Activated CD4-positive, alpha-beta T cell treated with anti-CD3 and anti-CD28 coated beads, Interleukin-2, amount 10 ng/mL, durations not matched to agents 7 days and 5 days (primary cell): Measurements from ENCODE around the gene HOXD10. TPM values are rescaled to one million over a fixed set of nuclear protein-coding genes. Genes with fewer than 3 reads are reported as not detected.
A peak's percentile ranks its signal among the peaks of the same experiment; 100 is the strongest.

Source experiments
- CTCF ChIA-PET: fragments of 350-600 bp; sonication (Branson Sonifier 250); formaldehyde crosslinking; loops from one replicate; lab custom pipeline; 2021; ENCODE audit warnings: antibody characterized with exemption; lab: Charles Lee
- POLR2A ChIA-PET: fragments of 350-600 bp; sonication (Branson Sonifier 250); formaldehyde crosslinking; loops from one replicate; lab custom pipeline; 2021; ENCODE audit warnings: antibody characterized with exemption; lab: Charles Lee
- DNase-seq: peaks from one replicate; pipeline ENCODE4 v3.0.0-alpha.2; 2020
- H3K27ac Mint-ChIP-seq: one replicate; pipeline ENCODE4 v1.8.0; 2021; ENCODE audit warnings: mild to moderate bottlenecking, moderate library complexity, mixed read lengths
- H3K27me3 Mint-ChIP-seq: one replicate; pipeline ENCODE4 v1.8.0; 2021; ENCODE audit warnings: mixed read lengths
- H3K36me3 Mint-ChIP-seq: one replicate; pipeline ENCODE4 v1.8.0; 2021; ENCODE audit warnings: low read depth, mixed read lengths
- H3K4me1 Mint-ChIP-seq: one replicate; pipeline ENCODE4 v1.8.0; 2021; ENCODE audit warnings: mixed read lengths
- H3K4me3 Mint-ChIP-seq: one replicate; pipeline ENCODE4 v1.8.0; 2021; ENCODE audit warnings: mild to moderate bottlenecking, moderate library complexity, mixed read lengths
- H3K9me3 Mint-ChIP-seq: one replicate; pipeline ENCODE4 v1.8.0; 2021; ENCODE audit warnings: mixed read lengths
- total RNA-seq, 2 experiments: library from RNA; stranded (reverse); gene quantifications; one replicate each; pipeline ENCODE4 v1.2.3, GENCODE V29; 2021

Gene HOXD10
- not detected for total RNA-seq

DNA sequence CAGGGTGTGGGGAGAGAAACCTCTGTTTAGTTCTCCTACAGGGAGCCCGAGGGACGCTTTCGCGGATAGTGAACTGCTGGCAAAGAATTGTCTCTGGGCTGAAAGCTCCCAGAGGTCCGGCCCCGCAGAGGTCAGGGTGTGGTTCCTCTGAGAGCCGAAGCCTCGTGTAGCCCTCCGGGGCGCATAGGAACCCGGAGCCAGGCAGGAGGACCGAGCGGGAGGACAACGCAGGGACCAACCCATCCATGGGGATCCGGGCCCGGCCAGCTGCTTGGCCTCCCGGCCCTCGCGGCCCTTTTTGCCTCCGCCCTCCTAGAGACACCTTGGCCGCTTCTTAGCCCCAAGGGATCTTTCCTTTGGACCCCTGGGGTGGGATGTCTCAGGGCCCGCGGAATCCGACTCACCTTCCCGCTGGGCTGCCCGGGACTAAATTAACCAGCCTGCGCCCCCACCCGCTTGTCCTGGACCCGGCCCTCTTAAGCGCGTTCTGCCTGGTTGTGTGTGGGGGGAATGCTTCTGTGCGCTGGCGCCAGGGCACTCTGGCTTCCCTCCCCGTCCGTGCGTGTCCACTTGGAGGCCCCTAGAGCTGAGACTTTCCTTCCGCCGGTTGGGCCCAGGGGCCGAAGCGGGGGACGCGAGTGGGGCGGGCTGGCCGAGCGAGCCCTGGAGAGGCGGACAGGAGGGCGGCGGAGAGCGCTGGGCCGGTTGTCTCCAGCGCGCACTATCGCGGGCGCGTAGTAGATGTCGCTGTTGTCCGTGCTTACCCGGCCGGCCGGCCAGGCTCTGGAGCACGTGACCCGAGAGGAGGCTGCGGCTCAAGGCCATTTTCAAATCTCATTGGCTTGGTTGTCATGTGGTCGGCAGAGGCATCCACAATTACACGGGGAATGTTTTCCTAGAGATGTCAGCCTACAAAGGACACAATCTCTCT lies at the start of gene HOXD10:
TSS of gene HOXD10 (plus strand) at position 896 of the 931 bp plus-strand sequence. CDS start 56 bp downstream, outside the sequence.
- ChIA-PET CTCF (interaction anchor here (0.9 kb wide), 1 partner anchor 31 kb away, joined by 3 read pairs; no protein-coding TSS in a partner anchor), POLR2A (no interaction called here)
- peaks cover 4% of the 10 kb centered on the region for H3K36me3 Mint-ChIP-seq
- no peak for DNase-seq
- peaks cover 94% of the 10 kb centered on the region for H3K27me3 Mint-ChIP-seq
- peaks cover 7% of the 10 kb centered on the region for H3K9me3 Mint-ChIP-seq
- no peak within 1 kb of the TSS for H3K27ac Mint-ChIP-seq
- peaks cover 7% of the 10 kb centered on the region for H3K4me1 Mint-ChIP-seq
- peak within 1 kb of the TSS; percentile 15 for H3K4me3 Mint-ChIP-seq

DNA sequence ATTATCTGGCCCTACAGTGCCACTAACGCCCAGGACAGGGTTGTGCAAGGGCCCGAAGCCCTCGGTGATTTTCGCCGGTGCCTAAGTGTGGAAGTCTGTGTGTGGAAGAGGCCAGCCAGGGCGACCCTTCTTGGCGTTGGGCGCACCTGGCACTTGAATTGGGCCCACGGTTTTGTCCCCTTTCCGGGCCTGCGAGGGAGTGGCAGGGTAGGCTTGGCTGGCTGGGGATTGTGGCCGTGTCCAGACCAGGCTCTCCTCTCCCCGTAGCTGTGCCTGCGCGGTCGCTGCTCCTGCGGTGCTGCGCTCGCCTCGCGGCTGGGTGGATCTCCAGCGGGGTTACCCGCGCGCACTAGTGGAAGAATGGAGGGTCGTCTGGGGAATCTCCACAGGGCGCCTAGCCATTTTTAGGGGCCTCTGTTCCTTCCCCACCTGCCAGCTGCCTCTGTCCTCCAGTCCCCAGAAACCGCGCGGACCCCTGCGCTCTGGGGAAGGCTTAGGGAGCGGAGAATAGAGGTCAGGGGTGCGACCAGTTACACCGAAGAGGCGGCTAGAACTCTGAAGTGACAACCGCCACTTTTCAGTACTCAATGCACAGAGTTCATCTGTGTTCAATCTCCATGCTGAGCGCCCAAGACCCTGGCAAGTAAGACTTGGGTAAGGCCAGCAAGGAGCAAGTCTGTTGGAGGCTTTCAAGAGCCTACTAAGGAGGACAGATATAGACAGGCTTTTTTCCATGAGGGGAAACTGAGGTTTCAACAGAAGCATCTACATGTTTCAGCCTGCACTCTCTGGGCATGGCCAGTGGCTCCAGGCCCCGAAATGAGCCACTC lies 48.8 kb upstream of the HOXD10 start:
- no peaks in the 10 kb centered on the region for H3K9me3 Mint-ChIP-seq
- H3K4me3 Mint-ChIP-seq: no peak overlapping the region
- H3K27me3 Mint-ChIP-seq: peaks cover 86% of the 10 kb centered on the region
- peaks cover 2% of the 10 kb centered on the region for H3K4me1 Mint-ChIP-seq
- no peak for DNase-seq
- CTCF ChIA-PET: no interaction called here
- H3K36me3 Mint-ChIP-seq: no peaks in the 10 kb centered on the region
- POLR2A ChIA-PET: no interaction called here
- no peak overlapping the region for H3K27ac Mint-ChIP-seq

DNA sequence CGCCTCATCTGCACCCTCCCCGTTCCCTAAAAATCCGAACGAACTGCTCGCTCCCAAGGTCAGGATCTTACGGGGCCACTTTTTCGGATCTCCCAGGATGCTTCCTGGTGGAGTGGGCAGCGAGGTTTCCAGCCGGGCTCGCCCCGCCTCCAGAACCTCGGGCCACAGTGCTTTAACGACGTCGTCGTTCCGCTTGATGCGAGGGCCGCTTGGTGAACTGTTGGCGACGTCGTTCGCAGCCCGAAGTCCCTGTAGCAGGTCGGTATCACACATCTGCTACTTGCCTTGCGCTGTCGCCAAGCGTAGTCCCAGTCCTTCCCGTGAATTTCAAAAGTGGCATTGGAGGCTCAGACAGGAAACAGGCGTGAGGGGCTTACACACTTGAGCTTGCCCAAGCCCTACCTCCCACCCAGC lies 48.2 kb upstream of the HOXD10 start:
- Mint-ChIP-seq H3K36me3 (no peaks in the 10 kb centered on the region), H3K27ac (no peak overlapping the region), H3K27me3 (peaks cover 90% of the 10 kb centered on the region), H3K4me3 (no peak overlapping the region), H3K4me1 (peaks cover 2% of the 10 kb centered on the region), H3K9me3 (no peaks in the 10 kb centered on the region)
- no peak for DNase-seq
- CTCF ChIA-PET: interaction anchor here (1.0 kb wide), 1 partner anchor 14 kb away, joined by 3 read pairs; no protein-coding TSS in a partner anchor
- POLR2A ChIA-PET: no interaction called here

DNA sequence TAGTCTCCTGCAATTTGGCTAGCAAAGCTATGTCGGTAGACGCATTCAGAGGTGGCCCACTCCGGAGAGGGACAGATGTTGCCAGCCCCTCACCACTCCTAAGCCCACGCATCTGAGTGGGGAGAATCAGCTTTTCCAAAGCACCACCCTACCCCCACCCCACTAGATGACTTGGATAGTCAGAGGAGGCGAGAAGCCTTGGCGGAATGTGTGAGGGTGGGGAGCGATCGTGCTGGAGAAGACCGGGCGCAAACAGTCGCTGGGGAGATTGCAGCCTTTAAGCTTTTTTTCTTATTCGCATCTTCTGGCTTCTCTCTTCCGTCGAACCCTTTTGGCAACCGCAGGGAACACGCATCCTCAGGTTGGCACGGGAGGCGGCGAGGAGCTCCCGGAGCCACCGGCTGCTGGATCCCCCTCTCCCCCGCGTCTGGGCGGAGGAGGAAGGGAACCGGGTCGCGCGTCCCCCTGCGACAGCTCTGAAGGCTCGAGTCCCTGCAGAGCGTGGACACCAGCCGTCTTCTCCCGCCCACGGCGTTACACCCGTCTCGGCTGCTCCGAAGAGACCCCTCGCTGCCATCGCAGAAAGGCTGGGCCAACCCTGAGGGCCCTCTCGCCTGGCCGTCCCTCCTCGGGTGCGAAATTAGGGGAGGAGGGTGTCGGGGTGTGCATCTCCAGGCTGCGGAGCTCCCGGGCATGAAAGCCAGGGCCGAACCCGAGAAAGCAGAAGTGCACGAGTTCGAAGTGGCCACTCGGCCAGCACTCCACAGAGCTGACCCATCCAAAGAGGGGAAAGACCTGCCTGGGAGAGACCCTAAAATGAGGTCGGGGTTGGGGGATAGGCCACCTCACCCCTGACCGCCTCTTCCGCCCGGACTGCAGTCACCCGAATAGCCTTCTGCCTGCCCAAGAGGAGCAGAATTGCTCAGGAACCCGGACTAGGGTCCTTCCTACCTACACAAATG lies 45.0 kb upstream of the HOXD10 start:
- Mint-ChIP-seq H3K9me3 (no peaks in the 10 kb centered on the region), H3K27me3 (peaks cover 90% of the 10 kb centered on the region), H3K36me3 (no peaks in the 10 kb centered on the region), H3K4me3 (no peak overlapping the region), H3K27ac (no peak overlapping the region), H3K4me1 (peaks cover 2% of the 10 kb centered on the region)
- DNase-seq: no peak
- POLR2A ChIA-PET: interaction anchor here (0.6 kb wide), 1 partner anchor 82 kb away, joined by 4 read pairs; no protein-coding TSS in a partner anchor
- CTCF ChIA-PET: interaction anchor here (0.6 kb wide), 1 partner anchor 84 kb away, joined by 3 read pairs; no protein-coding TSS in a partner anchor

DNA sequence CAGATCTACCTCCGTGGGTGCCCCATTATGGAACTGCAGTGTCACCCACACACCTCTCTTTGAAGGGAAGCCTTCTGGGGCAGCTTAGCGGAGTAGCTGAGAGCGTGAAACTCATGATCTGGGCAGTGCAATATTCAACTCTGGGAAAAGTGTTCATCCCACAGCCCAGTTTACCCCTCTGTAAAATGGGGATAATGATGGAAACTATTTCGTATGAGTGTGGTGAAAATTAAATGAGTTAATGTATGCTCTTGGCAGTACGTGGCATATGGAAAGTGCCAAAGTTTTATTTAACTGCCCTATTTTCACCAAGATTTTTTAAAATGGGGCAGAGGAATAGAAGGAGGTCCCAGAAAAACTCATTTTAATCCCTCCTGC lies 44.3 kb upstream of the HOXD10 start:
- no peak overlapping the region for H3K27ac Mint-ChIP-seq
- CTCF ChIA-PET: interaction anchor here (0.8 kb wide), 1 partner anchor 11 kb away, joined by 3 read pairs; no protein-coding TSS in a partner anchor
- H3K4me3 Mint-ChIP-seq: no peak overlapping the region
- no peaks in the 10 kb centered on the region for H3K9me3 Mint-ChIP-seq
- no peak for DNase-seq
- no peaks in the 10 kb centered on the region for H3K36me3 Mint-ChIP-seq
- H3K4me1 Mint-ChIP-seq: peaks cover 2% of the 10 kb centered on the region
- POLR2A ChIA-PET: no interaction called here
- H3K27me3 Mint-ChIP-seq: peaks cover 94% of the 10 kb centered on the region

DNA sequence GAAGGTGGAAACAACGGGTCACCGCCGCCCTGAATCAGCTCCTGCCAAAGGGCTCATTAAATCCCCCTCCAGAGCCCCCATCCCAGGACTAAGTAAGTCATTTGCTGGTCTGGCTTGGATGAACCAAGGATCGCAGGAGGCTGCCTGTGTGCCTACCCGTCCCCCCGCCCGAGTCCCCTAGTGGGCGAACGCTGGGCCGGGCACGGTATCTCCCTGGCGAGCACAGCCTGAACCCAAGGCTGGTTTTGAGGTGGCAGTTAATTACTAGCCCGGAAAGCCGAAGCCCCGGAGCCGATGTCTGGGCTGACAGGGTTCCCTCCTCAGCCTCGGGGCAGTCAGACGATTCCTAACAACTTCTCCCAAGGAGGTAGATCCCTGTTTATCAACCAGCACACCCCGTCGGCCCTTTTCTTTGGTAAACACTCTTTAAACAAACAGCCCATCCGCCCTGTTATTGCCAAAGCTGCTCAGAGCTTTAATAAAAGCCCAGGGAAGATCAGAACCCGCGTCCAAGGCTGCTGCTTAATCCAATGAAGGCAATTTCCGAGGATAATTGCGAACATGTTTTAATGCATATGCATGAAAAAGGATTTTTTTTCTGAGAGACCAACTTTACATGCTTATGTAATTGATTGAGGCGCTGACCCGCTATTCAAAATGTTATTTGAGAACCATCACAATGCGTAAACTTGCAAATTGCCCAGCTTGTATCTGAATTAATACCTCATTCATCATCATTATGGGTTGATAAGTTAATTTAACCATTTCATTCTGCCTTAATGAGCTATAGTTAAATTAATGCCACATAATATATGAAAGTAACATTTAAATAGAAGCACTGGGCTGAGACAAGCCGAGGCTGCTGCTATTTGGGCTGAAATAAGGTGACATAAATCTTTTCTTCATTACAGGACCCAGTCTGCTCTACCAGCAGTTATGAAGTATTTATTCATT lies 43.4 kb upstream of the HOXD10 start:
- no peaks in the 10 kb centered on the region for H3K4me1 Mint-ChIP-seq
- POLR2A ChIA-PET: no interaction called here

DNA sequence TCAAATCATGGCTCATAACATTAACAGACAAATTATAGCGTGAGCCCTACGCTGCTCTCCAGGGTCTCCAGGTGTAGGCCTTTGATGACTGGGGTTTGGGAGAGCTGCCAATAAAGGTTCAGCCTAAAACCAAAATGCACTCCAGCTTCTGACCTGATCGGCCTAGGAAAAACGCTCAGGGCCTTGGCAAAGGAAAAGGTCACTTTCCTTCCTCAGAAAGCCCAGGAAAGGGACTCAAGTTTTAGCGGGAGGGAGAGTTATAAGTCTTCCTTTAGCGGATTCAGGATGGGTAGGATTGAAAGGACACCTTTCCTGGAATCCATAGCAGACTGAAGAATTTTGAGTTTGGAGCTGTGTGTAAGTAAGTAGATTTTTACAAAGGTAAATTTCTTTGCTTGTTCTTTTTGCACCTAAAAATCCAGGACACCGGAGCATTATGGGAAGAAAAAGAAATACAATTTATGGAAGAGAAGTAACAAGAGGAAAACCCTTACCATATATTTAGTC lies 41.6 kb upstream of the HOXD10 start:
- H3K27ac Mint-ChIP-seq: no peak overlapping the region
- POLR2A ChIA-PET: no interaction called here
- no peak overlapping the region for H3K4me3 Mint-ChIP-seq
- peaks cover 84% of the 10 kb centered on the region for H3K27me3 Mint-ChIP-seq
- H3K4me1 Mint-ChIP-seq: peaks cover 6% of the 10 kb centered on the region
- peaks cover 5% of the 10 kb centered on the region for H3K9me3 Mint-ChIP-seq
- H3K36me3 Mint-ChIP-seq: peaks cover 3% of the 10 kb centered on the region
- DNase-seq: no peak
- CTCF ChIA-PET: interaction anchor here (1.2 to 1.6 kb wide), 3 partner anchors 58 to 83 kb away, joined by 3 to 4 read pairs (median 4); no protein-coding TSS in a partner anchor

More for the DNA sequence above, 43.4 kb upstream of the HOXD10 start:
- Mint-ChIP-seq H3K9me3 (no peaks in the 10 kb centered on the region), H3K27me3 (peaks cover 86% of the 10 kb centered on the region), H3K4me3 (no peak overlapping the region), H3K27ac (no peak overlapping the region), H3K36me3 (no peaks in the 10 kb centered on the region)
- CTCF ChIA-PET: interaction anchor here (0.8 kb wide), 1 partner anchor 10 kb away, joined by 3 read pairs; no protein-coding TSS in a partner anchor
- no peak for DNase-seq

DNA sequence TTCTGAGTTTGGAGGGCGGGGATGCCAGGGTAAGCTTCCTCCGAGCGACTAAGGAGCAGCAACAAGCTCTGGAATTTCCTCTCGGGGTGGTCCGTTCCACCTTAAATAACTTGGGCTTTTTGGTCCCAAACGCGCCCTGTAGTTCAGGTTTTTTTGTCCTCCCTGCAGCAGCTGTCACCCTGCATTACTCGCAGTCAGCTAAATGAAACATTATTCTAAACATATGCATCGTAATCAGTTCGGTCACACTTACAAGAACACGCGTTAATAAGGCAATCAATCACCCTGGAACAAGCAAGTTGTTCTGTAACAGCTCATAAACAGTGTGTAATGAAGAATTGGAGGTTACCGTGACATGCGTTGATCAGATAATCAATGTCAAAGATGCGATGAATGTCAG lies 41.1 kb upstream of the HOXD10 start:
- Mint-ChIP-seq H3K27ac (no peak overlapping the region), H3K4me3 (no peak overlapping the region), H3K27me3 (peaks cover 80% of the 10 kb centered on the region), H3K36me3 (peaks cover 3% of the 10 kb centered on the region), H3K9me3 (peaks cover 5% of the 10 kb centered on the region), H3K4me1 (peaks cover 6% of the 10 kb centered on the region)
- no peak for DNase-seq
- ChIA-PET CTCF (interaction anchor here (1.2 to 1.6 kb wide), 3 partner anchors 57 to 83 kb away, joined by 3 to 4 read pairs (median 4); no protein-coding TSS in a partner anchor), POLR2A (no interaction called here)

DNA sequence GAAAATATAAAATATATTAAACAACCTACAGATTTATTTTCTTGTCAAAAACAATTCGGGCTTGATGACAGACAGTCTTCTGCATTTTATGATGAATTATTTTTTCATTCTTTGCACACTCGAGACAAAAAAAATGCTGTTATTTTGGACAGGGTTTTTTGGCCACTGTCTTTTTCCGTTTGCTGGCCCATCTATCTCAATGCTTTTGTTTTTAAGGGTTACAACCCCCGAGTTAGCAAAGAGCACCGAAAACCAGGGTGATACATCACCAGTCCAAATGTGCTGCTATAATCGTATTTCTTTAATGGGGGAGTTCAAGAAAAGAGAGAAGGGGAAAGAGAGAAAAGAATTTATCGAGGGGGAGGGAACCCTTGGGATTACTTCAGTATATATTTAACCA lies 40.5 kb upstream of the HOXD10 start:
- CTCF ChIA-PET: interaction anchor here (1.6 kb wide), 1 partner anchor 57 kb away, joined by 4 read pairs; no protein-coding TSS in a partner anchor
- DNase-seq: no peak
- peaks cover 81% of the 10 kb centered on the region for H3K27me3 Mint-ChIP-seq
- peaks cover 5% of the 10 kb centered on the region for H3K9me3 Mint-ChIP-seq
- H3K4me3 Mint-ChIP-seq: no peak overlapping the region
- POLR2A ChIA-PET: no interaction called here
- no peak overlapping the region for H3K27ac Mint-ChIP-seq
- H3K4me1 Mint-ChIP-seq: peaks cover 7% of the 10 kb centered on the region
- peaks cover 3% of the 10 kb centered on the region for H3K36me3 Mint-ChIP-seq

DNA sequence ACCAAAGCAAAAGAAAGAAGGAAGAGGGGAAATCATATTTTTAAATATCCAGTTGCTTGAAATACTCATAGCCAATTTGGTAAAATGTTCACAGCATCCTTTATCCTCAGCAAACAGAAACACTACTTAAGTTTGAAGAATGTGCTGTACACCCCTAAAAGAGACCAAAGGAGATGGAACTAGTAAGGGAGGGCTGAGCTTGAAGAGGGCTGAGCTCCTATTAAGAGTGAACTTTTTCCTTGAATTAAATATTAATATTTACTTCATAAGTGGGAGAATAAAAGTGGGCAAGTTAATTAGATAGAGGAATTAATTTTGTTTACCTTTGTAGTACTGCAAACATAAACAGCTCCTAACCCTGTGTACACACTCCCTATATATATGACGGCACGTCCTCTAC lies 39.8 kb upstream of the HOXD10 start:
- no peak overlapping the region for H3K4me3 Mint-ChIP-seq
- ChIA-PET POLR2A (no interaction called here), CTCF (interaction anchor here (0.7 kb wide), 1 partner anchor 377 kb away, joined by 3 read pairs; no protein-coding TSS in a partner anchor)
- peaks cover 80% of the 10 kb centered on the region for H3K27me3 Mint-ChIP-seq
- peaks cover 3% of the 10 kb centered on the region for H3K36me3 Mint-ChIP-seq
- peaks cover 5% of the 10 kb centered on the region for H3K9me3 Mint-ChIP-seq
- H3K4me1 Mint-ChIP-seq: peaks cover 10% of the 10 kb centered on the region
- H3K27ac Mint-ChIP-seq: no peak overlapping the region
- DNase-seq: no peak
